Measurements from ENCODE around the gene RFLNA. TPM values are rescaled to one million over a fixed set of nuclear protein-coding genes. Genes with fewer than 3 reads are reported as not detected.

Gene RFLNA
- total RNA-seq, 1 experiment from 2014 or later, result 5.4 TPM

GRCh38 chr12:124305776-124306685 lies 11.1 kb downstream of the RFLNA start:
- Histone ChIP-seq H3K9me3 (ENCODE audit: control insufficient read depth, insufficient read depth, low read depth, low read length) (no peaks in the 10 kb centered on the region), H3K4me3 (ENCODE audit: low read depth in 2 of 2, low read length in 2 of 2) (no peak overlapping the region), H3K36me3 (ENCODE audit: control insufficient read depth, insufficient read depth, low read length) (no peaks in the 10 kb centered on the region), H3K4me1 (ENCODE audit: control insufficient read depth, insufficient read depth, low read length) (no peaks in the 10 kb centered on the region), H3K27ac (ENCODE audit: low read length) (no peak overlapping the region), H3K27me3 (ENCODE audit: control insufficient read depth, insufficient read depth, low read length) (no peaks in the 10 kb centered on the region)
- POLR2A ChIA-PET, result no interaction called here
- TF ChIP-seq POLR2AphosphoS5 (IDR thresholded peaks at IDR 0.05; ENCODE audit: low read depth, low read length) (no peak), TCF7L2 (IDR thresholded peaks at IDR 0.05; ENCODE audit: low read depth, low read length) (no peak), SIN3A (IDR thresholded peaks at IDR 0.05; ENCODE audit: borderline replicate concordance, insufficient read depth, low read depth, low read length) (no peak), CTCF (IDR thresholded peaks at IDR 0.05) (no peak)
- TF ChIP-seq, protein P1, sequence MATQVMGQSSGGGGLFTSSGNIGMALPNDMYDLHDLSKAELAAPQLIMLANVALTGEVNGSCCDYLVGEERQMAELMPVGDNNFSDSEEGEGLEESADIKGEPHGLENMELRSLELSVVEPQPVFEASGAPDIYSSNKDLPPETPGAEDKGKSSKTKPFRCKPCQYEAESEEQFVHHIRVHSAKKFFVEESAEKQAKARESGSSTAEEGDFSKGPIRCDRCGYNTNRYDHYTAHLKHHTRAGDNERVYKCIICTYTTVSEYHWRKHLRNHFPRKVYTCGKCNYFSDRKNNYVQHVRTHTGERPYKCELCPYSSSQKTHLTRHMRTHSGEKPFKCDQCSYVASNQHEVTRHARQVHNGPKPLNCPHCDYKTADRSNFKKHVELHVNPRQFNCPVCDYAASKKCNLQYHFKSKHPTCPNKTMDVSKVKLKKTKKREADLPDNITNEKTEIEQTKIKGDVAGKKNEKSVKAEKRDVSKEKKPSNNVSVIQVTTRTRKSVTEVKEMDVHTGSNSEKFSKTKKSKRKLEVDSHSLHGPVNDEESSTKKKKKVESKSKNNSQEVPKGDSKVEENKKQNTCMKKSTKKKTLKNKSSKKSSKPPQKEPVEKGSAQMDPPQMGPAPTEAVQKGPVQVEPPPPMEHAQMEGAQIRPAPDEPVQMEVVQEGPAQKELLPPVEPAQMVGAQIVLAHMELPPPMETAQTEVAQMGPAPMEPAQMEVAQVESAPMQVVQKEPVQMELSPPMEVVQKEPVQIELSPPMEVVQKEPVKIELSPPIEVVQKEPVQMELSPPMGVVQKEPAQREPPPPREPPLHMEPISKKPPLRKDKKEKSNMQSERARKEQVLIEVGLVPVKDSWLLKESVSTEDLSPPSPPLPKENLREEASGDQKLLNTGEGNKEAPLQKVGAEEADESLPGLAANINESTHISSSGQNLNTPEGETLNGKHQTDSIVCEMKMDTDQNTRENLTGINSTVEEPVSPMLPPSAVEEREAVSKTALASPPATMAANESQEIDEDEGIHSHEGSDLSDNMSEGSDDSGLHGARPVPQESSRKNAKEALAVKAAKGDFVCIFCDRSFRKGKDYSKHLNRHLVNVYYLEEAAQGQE (IDR thresholded peaks at IDR 0.05; ENCODE audit: insufficient read depth in 1 of 2, low read depth in 2 of 2, low read length in 1 of 2), result no peak
- DNase-seq (ENCODE audit: low read depth, low spot score) (no peak), ATAC-seq (no peak)
- BruUV-seq (replicated peaks), result no TSS peak
- in situ Hi-C loops (cut with HindIII; ENCODE audit: low pct_unique_long_range_greater_than_20kb, low sequenced_read_pairs) (no loop called here), intact Hi-C loops (cut with micrococcal nuclease; ENCODE audit: unreplicated experiment) (no loop called here)
- CTCF ChIA-PET, result no interaction called here

DNA sequence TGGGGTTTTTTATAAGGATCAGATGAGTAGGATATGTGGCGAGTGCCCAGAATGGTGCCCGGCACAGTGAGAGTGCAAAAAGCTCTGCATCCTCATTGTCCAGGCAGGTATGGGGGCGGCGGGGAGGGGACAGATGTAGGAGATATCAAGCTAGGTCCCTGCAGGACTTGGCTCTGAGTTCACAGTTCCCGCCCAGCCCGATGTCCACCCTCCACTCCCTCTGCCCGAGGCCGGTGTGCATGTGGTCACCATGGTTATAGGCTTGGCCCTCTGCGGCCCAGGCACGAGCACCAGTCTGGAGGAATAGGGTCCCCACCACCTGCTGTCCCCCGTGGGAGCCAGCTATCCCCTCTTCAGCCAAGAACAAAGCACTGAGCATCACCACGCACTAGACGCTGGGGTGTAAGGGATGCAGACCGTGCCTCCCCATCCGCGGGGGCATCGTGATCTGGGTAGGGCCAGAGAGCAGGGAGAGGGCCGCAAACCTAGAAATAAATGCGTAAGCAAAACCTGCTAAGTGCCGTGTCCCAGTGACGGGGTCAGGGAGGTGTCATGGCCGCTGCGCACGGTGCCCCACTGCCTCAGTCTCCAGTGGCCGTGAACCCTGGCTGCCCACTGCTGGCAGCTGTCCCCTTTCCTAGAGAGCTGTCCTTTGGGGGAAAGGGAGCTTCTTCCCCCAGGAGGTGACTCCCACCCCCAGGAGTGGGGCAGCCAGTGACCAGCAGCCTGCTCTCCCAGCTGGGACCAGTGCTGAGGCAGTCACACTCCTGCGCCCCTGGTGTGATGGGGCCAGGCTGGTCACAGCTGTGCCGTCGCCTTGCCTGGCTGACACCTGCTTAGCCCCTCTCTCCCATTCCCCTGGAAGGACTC lies 12.0 kb downstream of the RFLNA start:
- intact Hi-C loops (cut with micrococcal nuclease; ENCODE audit: unreplicated experiment), result no loop called here
- Histone ChIP-seq H3K27me3 (ENCODE audit: control insufficient read depth, insufficient read depth, low read length) (no peaks in the 10 kb centered on the region), H3K4me1 (ENCODE audit: control insufficient read depth, insufficient read depth, low read length) (no peaks in the 10 kb centered on the region), H3K4me3 (ENCODE audit: low read depth in 2 of 2, low read length in 2 of 2) (no peak overlapping the region), H3K27ac (ENCODE audit: low read length) (no peak overlapping the region), H3K9me3 (ENCODE audit: control insufficient read depth, insufficient read depth, low read depth, low read length) (no peaks in the 10 kb centered on the region), H3K36me3 (ENCODE audit: control insufficient read depth, insufficient read depth, low read length) (no peaks in the 10 kb centered on the region)
- POLR2A ChIA-PET, result no interaction called here
- BruUV-seq (replicated peaks), result no TSS peak
- CTCF ChIA-PET, result interaction anchor here (0.6 kb wide), 1 partner anchor 11 kb away, joined by 3 read pairs; no protein-coding TSS in a partner anchor
- no peak for ATAC-seq
- in situ Hi-C loops (cut with HindIII; ENCODE audit: low pct_unique_long_range_greater_than_20kb, low sequenced_read_pairs), result no loop called here
- DNase-seq (ENCODE audit: low read depth, low spot score), result no peak
- TF ChIP-seq, protein P1 (IDR thresholded peaks at IDR 0.05; ENCODE audit: insufficient read depth in 1 of 2, low read depth in 2 of 2, low read length in 1 of 2), result no peak
- TF ChIP-seq CTCF (IDR thresholded peaks at IDR 0.05), result no peak
- TF ChIP-seq TCF7L2 (IDR thresholded peaks at IDR 0.05; ENCODE audit: low read depth, low read length), result no peak
- no peak for TF ChIP-seq POLR2AphosphoS5 (IDR thresholded peaks at IDR 0.05; ENCODE audit: low read depth, low read length)
- TF ChIP-seq SIN3A (IDR thresholded peaks at IDR 0.05; ENCODE audit: borderline replicate concordance, insufficient read depth, low read depth, low read length), result no peak
